ENCODE results near the gene TBL3. TPM values are rescaled to one million over a fixed set of nuclear protein-coding genes. Genes with fewer than 3 reads are reported as not detected.

Gene TBL3
- total and polyA plus RNA-seq, 9 of the 15 experiments (the other 6 are each of a cell fraction or from before 2014, with no cell fraction given) = 0.97 to 117 (median 24.5) TPM

GRCh38 chr16:1959269-1960039, 12.4 kb upstream of the TBL3 start, which contains the start of gene NDUFB10 (continued):
- TF ChIP-seq TAF9B (IDR thresholded peaks at IDR 0.05; ENCODE audit: partially characterized antibody) (no peak), ZNF143 (CRISPR knock-in tag; IDR thresholded peaks at IDR 0.05) (peak; percentile 97), ZNF609 (CRISPR knock-in tag; IDR thresholded peaks at IDR 0.05; ENCODE audit: borderline replicate concordance) (peak; percentile 48; the same call in 1 of the 2 replicates), HDAC1 (IDR thresholded peaks at IDR 0.05) (peak in 1 of 2 experiments; percentile 37; a peak in 1 of 4 replicates), POLR2AphosphoS5 (IDR thresholded peaks at IDR 0.05; ENCODE audit: control insufficient read depth, insufficient read depth, low read depth, low read length) (peak; percentile 51; the same call in 1 of the 2 replicates), CCNT2 (IDR thresholded peaks at IDR 0.05; ENCODE audit: borderline replicate concordance, extremely low read depth, insufficient read length, low read depth, low read length) (peak; percentile 91), TBL1XR1 (IDR thresholded peaks at IDR 0.05; ENCODE audit: low read length in 2 of 2) (peak in 1 of 2 experiments; percentile 7; a peak in 1 of 4 replicates), ZC3H4 (CRISPR knock-in tag; IDR thresholded peaks at IDR 0.05; ENCODE audit: borderline replicate concordance) (no peak), ZFP36 (IDR thresholded peaks at IDR 0.05; ENCODE audit: low read depth, low read length, partially characterized antibody) (peak; percentile 17), ZNF644 (tag; IDR thresholded peaks at IDR 0.05; ENCODE audit: low read depth) (no peak), ESRRA (IDR thresholded peaks at IDR 0.05; ENCODE audit: borderline replicate concordance, low read depth) (peak; percentile 80), TCF3 (CRISPR knock-in tag; IDR thresholded peaks at IDR 0.05) (peak; percentile 44; the same call in 1 of the 2 replicates), CLOCK (CRISPR knock-in tag; IDR thresholded peaks at IDR 0.05; ENCODE audit: borderline replicate concordance) (no peak), SIX5 (IDR thresholded peaks at IDR 0.05; ENCODE audit: borderline replicate concordance in 1 of 2, insufficient read depth in 1 of 2, low read depth in 1 of 2, low read length in 2 of 2) (peak; percentile 85 to 86), FOXA3 (CRISPR knock-in tag; conservative IDR thresholded peaks at IDR 0.05 in 1 of 2, IDR thresholded peaks at IDR 0.05 in 1 of 2) (no peak), FOXM1 (IDR thresholded peaks at IDR 0.05; ENCODE audit: low read depth) (no peak), FOXM1 (CRISPR knock-in tag; IDR thresholded peaks at IDR 0.05; ENCODE audit: low read depth) (peak; percentile 89; the same call in 1 of the 2 replicates)
